Activated CD4-positive, alpha-beta memory T cell treated with anti-CD3 and anti-CD28 coated beads for 36 hours (primary cell): ENCODE data around the gene RPTOR. TPM values are rescaled to one million over a fixed set of nuclear protein-coding genes. Genes with fewer than 3 reads are reported as not detected.
A peak's percentile ranks its signal among the peaks of the same experiment; 100 is the strongest.

Source experiments
- CTCF ChIA-PET: fragments of 350-600 bp; sonication (Branson Sonifier 250); formaldehyde crosslinking; loops from one replicate; lab custom pipeline; 2021; ENCODE audit warnings: antibody characterized with exemption, inconsistent platforms; lab: Charles Lee
- POLR2A ChIA-PET: fragments of 350-600 bp; sonication (Branson Sonifier 250); formaldehyde crosslinking; loops from one replicate; lab custom pipeline; 2021; ENCODE audit warnings: antibody characterized with exemption; lab: Charles Lee
- DNase-seq: peaks from one replicate; pipeline ENCODE4 v3.0.0-alpha.2; 2020
- H3K27ac Mint-ChIP-seq: one replicate; pipeline ENCODE4 v1.8.0; 2021; ENCODE audit warnings: mixed read lengths
- H3K27me3 Mint-ChIP-seq: one replicate; pipeline ENCODE4 v1.8.0; 2021; ENCODE audit warnings: mixed read lengths
- H3K36me3 Mint-ChIP-seq: one replicate; pipeline ENCODE4 v1.8.0; 2021; ENCODE audit warnings: mixed read lengths
- H3K4me1 Mint-ChIP-seq: one replicate; pipeline ENCODE4 v1.8.0; 2021; ENCODE audit warnings: low read depth, mixed read lengths
- H3K4me3 Mint-ChIP-seq: one replicate; pipeline ENCODE4 v1.8.0; 2021; ENCODE audit warnings: mild to moderate bottlenecking, mixed read lengths
- H3K9me3 Mint-ChIP-seq: one replicate; pipeline ENCODE4 v1.8.0; 2021; ENCODE audit warnings: mixed read lengths
- intact Hi-C: fragments of 100-400 bp; cut with micrococcal nuclease; formaldehyde crosslinking; loops from one replicate; pipeline ENCODE4 v1.15.1; 2023
- total RNA-seq, 2 experiments: library from RNA; stranded (reverse); gene quantifications; one replicate each; pipeline ENCODE4 v1.2.3, GENCODE V29; 2021

Gene RPTOR
- total RNA-seq, 2 experiments from 2014 or later: 41.5 to 47.9 TPM

DNA sequence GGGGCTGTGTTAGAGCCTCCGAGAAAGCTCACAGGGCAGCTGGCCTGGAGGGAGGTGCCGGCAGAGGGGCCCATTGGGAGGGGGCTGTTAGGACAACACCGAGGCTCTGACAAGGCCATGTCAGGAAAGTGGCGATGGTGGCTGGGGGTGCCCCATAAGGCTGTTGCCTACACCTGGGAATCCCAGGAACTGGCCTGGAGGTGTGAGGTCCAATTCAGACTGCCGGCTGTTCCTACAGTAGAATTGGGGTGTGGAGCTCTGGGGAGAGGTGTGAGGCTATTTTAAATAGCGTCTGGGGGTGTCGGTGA lies 292.0 kb downstream of the RPTOR start:
- intact Hi-C loops: no loop called here
- ChIA-PET CTCF (interaction anchor here (0.7 kb wide), 1 partner anchor 11 kb away, joined by 3 read pairs; no protein-coding TSS in a partner anchor), POLR2A (no interaction called here)

DNA sequence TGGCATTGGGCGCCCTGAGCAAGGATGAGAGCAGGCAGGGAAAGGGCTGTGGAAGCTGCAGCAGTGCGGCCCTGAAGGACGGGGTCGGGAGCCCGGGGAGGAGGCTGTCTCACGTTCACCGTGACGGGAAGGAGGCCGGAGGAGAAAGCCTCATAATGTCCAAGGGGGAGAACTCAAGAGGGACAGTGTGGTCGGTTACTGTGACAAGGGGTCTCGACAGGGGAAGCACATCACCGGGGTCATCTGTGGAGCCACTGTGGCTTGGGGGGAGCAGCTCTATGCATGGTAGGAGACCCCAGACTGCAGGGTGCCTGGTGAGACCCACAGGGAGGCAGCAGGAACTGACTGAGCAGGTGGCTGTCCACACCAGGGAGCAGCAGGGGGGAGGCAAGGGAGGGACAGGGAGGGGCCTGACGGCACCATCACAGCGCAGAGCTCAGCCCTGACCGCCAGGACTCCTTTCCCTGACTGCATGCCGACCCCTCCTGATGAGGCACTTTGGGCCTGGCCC lies 292.4 kb downstream of the RPTOR start:
- DNase-seq: no peak
- no peaks in the 10 kb centered on the region for H3K27me3 Mint-ChIP-seq
- H3K27ac Mint-ChIP-seq: no peak overlapping the region
- intact Hi-C loops: no loop called here
- peaks cover 12% of the 10 kb centered on the region for H3K36me3 Mint-ChIP-seq
- CTCF ChIA-PET: interaction anchor here (0.7 kb wide), 1 partner anchor 11 kb away, joined by 3 read pairs; no protein-coding TSS in a partner anchor
- POLR2A ChIA-PET: no interaction called here
- H3K4me1 Mint-ChIP-seq: peaks cover 18% of the 10 kb centered on the region
- H3K9me3 Mint-ChIP-seq: no peaks in the 10 kb centered on the region
- no peak overlapping the region for H3K4me3 Mint-ChIP-seq

More for the DNA sequence above, 292.0 kb downstream of the RPTOR start:
- Mint-ChIP-seq H3K27me3 (no peaks in the 10 kb centered on the region), H3K4me1 (peaks cover 22% of the 10 kb centered on the region), H3K4me3 (no peak overlapping the region), H3K9me3 (no peaks in the 10 kb centered on the region), H3K36me3 (peaks cover 12% of the 10 kb centered on the region), H3K27ac (no peak overlapping the region)
- DNase-seq: no peak

DNA sequence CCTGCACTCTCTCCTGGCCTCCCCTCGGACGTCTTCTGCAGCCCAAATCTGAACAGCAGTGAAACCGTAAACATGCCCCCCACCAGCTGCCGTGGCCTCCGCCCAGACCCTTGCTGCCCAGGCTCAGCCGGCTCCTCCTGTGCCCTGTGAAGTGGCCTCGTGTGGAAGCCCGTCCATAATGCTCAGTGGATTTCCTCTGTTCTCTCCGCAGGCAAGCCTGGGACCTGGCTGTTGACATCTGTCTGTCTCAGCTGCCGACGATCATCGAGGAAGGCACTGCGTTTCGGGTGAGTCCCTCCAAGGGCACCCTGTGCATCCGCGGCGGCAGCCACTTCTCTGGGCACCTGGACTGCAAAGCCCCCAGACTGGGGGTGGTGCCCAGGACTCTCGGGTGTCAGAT lies 293.1 kb downstream of the RPTOR start:
- intact Hi-C loops: no loop called here
- no peak overlapping the region for H3K4me3 Mint-ChIP-seq
- peaks cover 11% of the 10 kb centered on the region for H3K4me1 Mint-ChIP-seq
- ChIA-PET POLR2A (no interaction called here), CTCF (no interaction called here)
- no peak for DNase-seq
- no peaks in the 10 kb centered on the region for H3K9me3 Mint-ChIP-seq
- H3K27me3 Mint-ChIP-seq: no peaks in the 10 kb centered on the region
- H3K27ac Mint-ChIP-seq: no peak overlapping the region
- peaks cover 12% of the 10 kb centered on the region for H3K36me3 Mint-ChIP-seq

DNA sequence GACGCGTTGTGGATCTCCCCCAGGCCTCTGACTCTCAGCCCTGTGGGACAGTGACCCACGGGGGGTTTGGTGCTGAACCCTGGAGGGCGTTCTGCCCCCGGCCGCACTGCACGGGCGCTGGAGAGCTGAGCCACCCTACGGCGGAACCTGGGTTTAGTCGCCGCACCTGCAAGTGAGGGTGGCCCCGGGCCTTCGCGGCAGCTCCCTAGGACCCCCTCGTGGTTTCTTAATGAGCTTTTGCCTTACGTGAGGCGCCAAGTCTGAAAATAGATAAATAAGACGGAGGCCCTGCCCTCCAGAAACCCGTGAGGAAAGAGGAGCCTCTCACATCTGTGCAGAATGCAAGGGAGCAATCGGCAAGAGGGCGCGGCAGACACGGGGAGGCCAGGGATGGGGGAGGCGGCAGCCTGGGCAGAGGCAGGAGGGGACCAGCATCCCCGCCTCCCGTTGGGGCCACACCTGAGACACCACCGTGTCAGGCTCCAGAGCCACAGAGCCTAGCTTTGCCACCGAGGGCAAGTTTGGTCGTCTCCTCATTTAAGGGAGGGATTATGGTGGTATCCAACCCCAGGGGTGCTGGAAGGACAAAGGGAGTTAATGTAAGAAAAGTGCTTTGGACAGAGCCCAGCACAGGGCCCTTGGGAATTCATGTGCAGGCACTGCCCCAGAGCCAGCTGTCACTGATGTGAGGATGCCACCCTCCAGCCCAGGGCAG lies 293.8 kb downstream of the RPTOR start:
- Mint-ChIP-seq H3K36me3 (peaks cover 10% of the 10 kb centered on the region), H3K27me3 (no peaks in the 10 kb centered on the region), H3K4me3 (no peak overlapping the region), H3K4me1 (peaks cover 5% of the 10 kb centered on the region), H3K9me3 (no peaks in the 10 kb centered on the region), H3K27ac (no peak overlapping the region)
- intact Hi-C loops: no loop called here
- CTCF ChIA-PET: no interaction called here
- POLR2A ChIA-PET: no interaction called here
- no peak for DNase-seq

DNA sequence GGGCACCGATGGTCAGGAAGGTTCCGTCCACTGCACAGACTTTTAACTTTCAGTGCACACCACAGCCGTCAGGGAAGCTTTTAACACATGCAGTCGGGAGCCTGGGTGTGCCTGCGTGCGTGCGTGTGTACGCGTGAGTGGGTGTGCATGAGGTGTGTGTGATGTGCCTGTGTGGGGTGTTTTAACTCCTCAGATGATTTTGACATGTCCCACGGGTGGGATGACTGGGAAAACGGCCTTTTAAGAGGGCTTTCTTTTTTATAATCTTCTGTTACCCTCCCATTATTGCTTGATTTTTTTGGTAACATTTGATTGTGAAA lies 294.3 kb downstream of the RPTOR start:
- Mint-ChIP-seq H3K36me3 (peaks cover 10% of the 10 kb centered on the region), H3K4me1 (peaks cover 3% of the 10 kb centered on the region), H3K4me3 (no peak overlapping the region), H3K27me3 (no peaks in the 10 kb centered on the region), H3K9me3 (no peaks in the 10 kb centered on the region), H3K27ac (no peak overlapping the region)
- DNase-seq: no peak
- ChIA-PET POLR2A (no interaction called here), CTCF (no interaction called here)
- intact Hi-C loops: no loop called here

DNA sequence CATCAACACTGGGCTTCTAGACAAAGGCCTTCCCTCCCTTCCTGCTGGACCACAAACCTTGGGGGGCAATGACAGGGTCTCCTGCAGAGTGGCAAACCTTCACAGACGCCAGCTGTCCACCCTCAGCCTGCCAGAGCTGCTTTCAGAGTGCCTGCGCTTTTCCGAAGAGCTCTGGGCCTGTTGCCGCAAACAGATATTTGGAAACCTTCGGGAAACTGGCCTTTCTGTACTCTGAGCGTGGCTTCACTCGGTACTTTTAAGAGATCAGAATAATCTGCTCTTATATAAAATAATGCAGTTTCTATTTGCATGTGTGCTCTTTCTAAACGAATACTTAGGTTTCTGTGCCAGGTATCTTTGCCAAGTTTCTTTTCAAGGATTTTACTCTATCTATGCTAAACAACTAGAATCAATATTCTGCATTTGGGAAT lies 294.9 kb downstream of the RPTOR start:
- no peaks in the 10 kb centered on the region for H3K4me1 Mint-ChIP-seq
- H3K27ac Mint-ChIP-seq: no peak overlapping the region
- no peak for DNase-seq
- H3K36me3 Mint-ChIP-seq: peaks cover 10% of the 10 kb centered on the region
- CTCF ChIA-PET: no interaction called here
- intact Hi-C loops: no loop called here
- H3K27me3 Mint-ChIP-seq: no peaks in the 10 kb centered on the region
- no peak overlapping the region for H3K4me3 Mint-ChIP-seq
- no peaks in the 10 kb centered on the region for H3K9me3 Mint-ChIP-seq
- POLR2A ChIA-PET: no interaction called here

DNA sequence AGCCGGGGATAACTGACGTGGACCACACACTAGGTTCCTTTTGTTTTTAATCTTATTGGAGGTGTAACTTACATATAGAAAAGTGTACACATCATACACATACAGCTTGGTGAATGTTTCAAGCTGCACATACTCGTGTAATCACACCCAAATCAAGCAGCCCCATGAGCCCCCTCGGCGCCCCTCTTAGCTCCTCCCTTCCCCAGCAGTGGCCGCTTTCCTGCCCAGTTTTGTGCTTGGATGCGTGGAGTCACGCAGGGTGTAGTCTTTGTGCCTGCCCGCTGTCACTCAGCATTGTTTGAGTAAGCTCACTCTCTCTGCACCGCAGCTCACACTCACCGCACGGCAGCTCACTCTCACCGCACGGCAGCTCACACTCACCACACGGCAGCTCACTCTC lies 295.3 kb downstream of the RPTOR start:
- no peak for DNase-seq
- CTCF ChIA-PET: interaction anchor here (0.6 kb wide), 1 partner anchor 154 kb away, joined by 3 read pairs; no protein-coding TSS in a partner anchor
- Mint-ChIP-seq H3K4me3 (no peak overlapping the region), H3K27ac (no peak overlapping the region), H3K4me1 (no peaks in the 10 kb centered on the region), H3K27me3 (no peaks in the 10 kb centered on the region), H3K9me3 (no peaks in the 10 kb centered on the region), H3K36me3 (peaks cover 10% of the 10 kb centered on the region)
- POLR2A ChIA-PET: no interaction called here
- intact Hi-C loops: no loop called here

DNA sequence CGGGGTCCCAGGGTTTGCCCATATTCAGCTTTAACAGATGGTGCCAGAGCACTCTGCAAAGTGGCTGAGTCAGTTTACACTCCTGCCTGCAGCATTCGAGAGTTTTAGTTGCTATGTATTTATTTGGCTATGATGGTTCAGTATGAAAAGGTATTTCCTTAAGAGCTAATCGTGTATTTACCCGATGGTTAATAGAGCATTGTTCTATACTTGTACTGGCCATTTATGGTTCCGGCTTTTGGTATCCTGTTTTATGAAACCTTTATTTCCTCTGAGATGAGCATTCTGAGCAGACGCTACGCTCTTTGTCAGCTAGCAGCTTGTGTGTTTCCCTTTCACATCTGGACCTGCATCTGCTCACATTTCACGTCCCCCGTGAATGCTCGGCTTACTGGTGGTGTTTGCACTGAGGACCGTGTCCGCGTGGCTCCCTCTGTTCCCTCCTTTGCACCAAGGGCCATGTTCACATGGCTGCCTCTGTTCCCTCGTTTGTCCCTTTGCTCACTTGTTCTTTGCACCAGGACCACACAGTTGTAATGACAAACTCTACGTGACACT lies 297.9 kb downstream of the RPTOR start:
- POLR2A ChIA-PET: no interaction called here

DNA sequence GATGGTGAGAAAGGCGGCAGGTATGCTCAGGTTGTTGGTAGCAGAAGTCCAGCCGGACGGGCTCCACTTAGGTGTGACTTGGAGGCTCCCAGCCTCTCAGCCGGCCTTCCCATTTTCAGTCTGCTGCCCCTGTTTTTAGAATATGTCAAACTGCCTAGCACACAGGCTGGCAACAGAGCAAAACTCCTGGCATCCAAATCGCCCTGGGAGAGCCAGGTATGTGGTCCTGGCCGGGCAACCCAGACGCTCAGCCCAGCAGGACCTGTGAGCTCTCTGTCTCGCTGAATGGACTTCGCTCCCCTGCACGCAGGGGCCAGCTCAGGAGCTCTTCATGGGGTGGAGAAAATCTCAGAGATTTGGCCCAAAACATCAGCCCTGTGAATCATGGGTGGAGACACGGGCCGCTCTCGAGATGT lies 299.1 kb downstream of the RPTOR start:
- Mint-ChIP-seq H3K27me3 (no peaks in the 10 kb centered on the region), H3K4me3 (no peak overlapping the region), H3K36me3 (peaks cover 16% of the 10 kb centered on the region), H3K27ac (no peak overlapping the region), H3K4me1 (peaks cover 32% of the 10 kb centered on the region), H3K9me3 (peaks cover 2% of the 10 kb centered on the region)
- DNase-seq: no peak
- ChIA-PET POLR2A (no interaction called here), CTCF (no interaction called here)
- intact Hi-C loops: no loop called here

More for the DNA sequence above, 297.9 kb downstream of the RPTOR start:
- CTCF ChIA-PET: interaction anchor here (0.7 to 1.5 kb wide), 2 partner anchors 140 to 267 kb away, joined by 3 read pairs; no protein-coding TSS in a partner anchor
- H3K4me1 Mint-ChIP-seq: peaks cover 20% of the 10 kb centered on the region
- no peaks in the 10 kb centered on the region for H3K27me3 Mint-ChIP-seq
- no peak overlapping the region for H3K4me3 Mint-ChIP-seq
- DNase-seq: no peak
- intact Hi-C loops: no loop called here
- peaks cover 2% of the 10 kb centered on the region for H3K9me3 Mint-ChIP-seq
- H3K27ac Mint-ChIP-seq: no peak overlapping the region
- peaks cover 22% of the 10 kb centered on the region for H3K36me3 Mint-ChIP-seq

DNA sequence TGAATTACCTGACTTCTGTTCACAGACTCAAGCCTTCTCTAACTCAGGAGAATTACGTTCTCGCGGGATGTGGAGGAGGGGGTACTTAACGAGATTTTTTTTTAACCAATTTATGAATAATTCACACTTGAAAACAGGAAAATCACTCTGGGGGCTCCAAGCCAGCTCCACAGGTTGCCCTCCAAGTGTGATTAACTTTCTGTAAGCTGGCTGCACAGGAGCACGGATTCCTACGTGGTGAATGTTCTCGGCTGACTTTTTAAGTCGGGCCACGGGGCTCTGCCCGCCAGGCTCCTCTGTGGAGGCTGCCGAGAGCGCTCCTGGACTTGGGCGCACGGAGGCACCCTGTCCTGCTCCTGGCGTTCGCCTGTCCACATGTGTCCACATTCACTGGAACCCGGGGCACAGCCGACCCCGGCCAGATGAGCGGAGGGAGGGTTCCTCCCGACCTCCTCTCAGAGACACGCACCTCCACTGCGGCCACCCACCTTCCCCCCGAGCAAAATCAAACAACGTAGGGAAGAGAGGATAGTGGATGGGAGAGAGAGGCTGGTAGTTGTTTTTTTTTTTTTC lies 299.9 kb downstream of the RPTOR start:
- Mint-ChIP-seq H3K27ac (no peak overlapping the region), H3K4me1 (peaks cover 38% of the 10 kb centered on the region), H3K36me3 (peaks cover 12% of the 10 kb centered on the region), H3K27me3 (no peaks in the 10 kb centered on the region), H3K9me3 (peaks cover 2% of the 10 kb centered on the region), H3K4me3 (no peak overlapping the region)
- ChIA-PET CTCF (no interaction called here), POLR2A (no interaction called here)
- no peak for DNase-seq
- intact Hi-C loops: no loop called here

DNA sequence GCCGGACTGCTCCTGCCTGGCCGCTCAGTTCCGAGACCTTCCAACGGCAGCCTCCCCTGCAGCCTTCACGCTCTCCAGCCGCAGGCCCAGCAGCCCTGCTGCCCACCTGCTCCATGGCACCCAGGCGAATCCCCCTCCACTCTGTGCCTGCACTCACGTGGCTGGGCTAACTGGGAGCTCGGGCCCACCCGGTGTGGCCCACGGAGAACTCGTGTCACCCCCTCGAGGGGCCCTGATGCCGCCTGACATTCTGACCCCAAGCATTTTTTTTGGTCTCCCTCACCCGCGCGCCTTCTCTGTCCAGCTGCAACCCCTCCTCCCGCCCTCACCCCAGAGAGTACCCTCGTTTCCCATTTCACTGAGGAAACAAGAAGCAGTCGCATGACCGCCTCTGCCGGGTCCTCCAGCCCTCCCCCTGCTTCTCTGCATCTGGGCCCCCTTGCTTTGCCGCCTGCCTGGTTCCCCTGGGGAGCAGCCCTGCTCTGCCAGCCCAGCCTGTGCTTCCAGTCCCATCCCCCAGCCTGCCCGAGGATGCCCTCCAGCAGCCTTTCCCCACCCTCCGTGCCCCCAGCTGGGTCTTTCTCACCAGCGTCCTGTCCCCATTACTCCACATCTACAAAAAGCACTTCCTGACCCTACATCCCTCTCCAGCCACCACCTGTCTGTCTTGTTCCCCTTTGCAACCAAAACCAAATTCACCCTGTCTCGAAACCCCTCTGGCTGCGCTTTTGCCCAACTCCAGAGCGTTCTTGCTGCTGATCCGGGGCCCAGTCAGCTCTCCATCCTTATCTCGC lies 300.6 kb downstream of the RPTOR start:
- Mint-ChIP-seq H3K36me3 (peaks cover 12% of the 10 kb centered on the region), H3K4me1 (peaks cover 40% of the 10 kb centered on the region), H3K27ac (peak overlapping the region; percentile 42), H3K9me3 (peaks cover 2% of the 10 kb centered on the region), H3K4me3 (no peak overlapping the region), H3K27me3 (no peaks in the 10 kb centered on the region)
- ChIA-PET POLR2A (no interaction called here), CTCF (no interaction called here)
- DNase-seq: no peak
- intact Hi-C loops: no loop called here
